OCI-LY3 (cell line): ENCODE data around the gene DRG2.

Source experiments
- H2AFZ ChIP-seq: fragments of 200-600, 300-600 bp; shearing (Covaris generic); 2 replicates; pipeline ENCODE4 v1.6.0; 2014; ENCODE audit warnings: antibody characterized with exemption, low read depth, low read length
- H3K27ac ChIP-seq: fragments of 200-600, 300-600 bp; sonication (generic); 2 replicates; pipeline ENCODE4 v1.5.1; 2014; ENCODE audit warnings: mild to moderate bottlenecking, low read length, moderate library complexity, mixed read lengths
- H3K27me3 ChIP-seq: fragments of 200-600, 300-600 bp; sonication (generic); 2 replicates; pipeline ENCODE4 v1.6.1; 2014; ENCODE audit warnings: low read depth, low read length, mixed read lengths
- H3K36me3 ChIP-seq: fragments of 200-600, 300-600 bp; sonication (generic); replicated peaks from 2 replicates; pipeline ENCODE3; 2014; ENCODE audit warnings: low read depth, low read length, mixed read lengths
- H3K4me1 ChIP-seq: fragments of 300-600, 200-600 bp; sonication (generic); 2 replicates; pipeline ENCODE4 v1.6.1; 2014; ENCODE audit warnings: low read length, mixed read lengths
- H3K4me2 ChIP-seq: fragments of 200-600, 300-600 bp; sonication (generic); 2 replicates; pipeline ENCODE4 v1.6.1; 2014; ENCODE audit warnings: low read length, mixed read lengths
- H3K4me3 ChIP-seq: fragments of 300-600, 200-600 bp; sonication (generic); 2 replicates; pipeline ENCODE4 v1.5.1; 2014; ENCODE audit warnings: antibody characterized with exemption, mild to moderate bottlenecking, low read length, moderate library complexity
- H3K79me2 ChIP-seq: fragments of 300-600, 200-600 bp; shearing (Covaris generic); 2 replicates; pipeline ENCODE4 v1.6.1; 2014; ENCODE audit warnings: mild to moderate bottlenecking, low read length, mixed read lengths
- H3K9ac ChIP-seq: fragments of 300-600, 200-600 bp; shearing (Covaris generic); 2 replicates; pipeline ENCODE4 v1.6.0; 2014; ENCODE audit warnings: mild to moderate bottlenecking, low read length, moderate library complexity
- H3K9me3 ChIP-seq: fragments of 200-600, 300-600 bp; shearing (Covaris generic); 2 replicates; pipeline ENCODE4 v1.6.1; 2014; ENCODE audit warnings: low read length, mixed read lengths; ENCODE audit not compliant: insufficient read depth
- H4K20me1 ChIP-seq: fragments of 200-600, 300-600 bp; sonication (generic); 2 replicates; pipeline ENCODE4 v1.6.1; 2016; ENCODE audit warnings: low read length, mixed read lengths; ENCODE audit not compliant: insufficient read depth
- EZH2phosphoT487 ChIP-seq: fragments of 200-600 bp; shearing (Covaris generic); IDR thresholded peaks from 2 replicates; pipeline ENCODE4 v1.6.1; 2018; ENCODE audit warnings: antibody characterized with exemption, mixed run types, low read depth
- TF ChIP-seq, protein P1 (sequence below): fragments of 200-600, 300-600 bp; sonication (generic); IDR thresholded peaks from 2 replicates; pipeline ENCODE4 v1.5.1; 2014; ENCODE audit warnings: antibody characterized with exemption, low read length, low read depth

DRG2 gene

DNA sequence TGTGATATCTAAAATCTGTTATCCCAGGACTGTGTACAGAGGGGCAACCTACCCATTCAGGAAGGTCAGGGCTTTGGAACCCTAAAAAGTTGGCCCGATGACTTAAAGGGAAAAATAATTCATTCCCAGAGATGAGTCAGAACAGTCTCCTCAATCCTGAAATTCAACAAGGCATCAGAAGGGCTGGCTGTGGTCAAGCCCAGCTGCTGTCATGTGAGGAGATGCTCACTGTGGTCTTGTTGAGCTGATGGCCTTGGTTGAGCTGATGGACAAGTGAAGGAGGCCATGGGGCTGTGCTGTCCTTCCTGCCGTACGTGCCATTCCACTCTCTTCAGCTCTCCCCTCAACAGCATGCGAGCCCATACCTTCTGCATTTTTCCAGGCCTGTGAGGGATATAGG lies 20.9 kb upstream of the DRG2 start:
- no peaks in the 10 kb centered on the region for H3K4me1 ChIP-seq

DNA sequence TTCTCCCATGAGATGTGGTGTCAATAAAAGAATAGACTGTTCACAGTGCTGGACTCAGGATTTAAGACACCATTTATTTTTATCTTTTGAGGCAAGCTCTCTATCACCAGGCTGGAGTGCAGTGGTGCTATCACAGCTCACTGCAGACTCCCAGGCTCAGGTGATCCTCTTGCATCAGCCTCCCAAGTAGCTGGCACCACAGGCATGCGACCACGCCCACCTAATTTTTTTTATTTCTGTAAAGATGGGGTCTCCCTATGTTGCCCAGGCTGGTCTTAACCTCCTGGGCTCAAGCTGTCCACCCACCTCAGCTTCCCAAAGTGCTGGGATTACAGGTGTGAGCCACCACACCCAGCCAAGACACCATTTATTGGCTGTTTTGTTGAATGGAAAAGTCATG lies 18.6 kb upstream of the DRG2 start:
- no peaks in the 10 kb centered on the region for H3K9me3 ChIP-seq
- H2AFZ ChIP-seq, result no peak overlapping the region
- no peaks in the 10 kb centered on the region for H3K36me3 ChIP-seq
- H3K27ac ChIP-seq, result no peak overlapping the region
- H3K4me3 ChIP-seq, result no peak overlapping the region
- no peaks in the 10 kb centered on the region for H4K20me1 ChIP-seq
- TF ChIP-seq EZH2phosphoT487, result no peak
- TF ChIP-seq, protein P1, sequence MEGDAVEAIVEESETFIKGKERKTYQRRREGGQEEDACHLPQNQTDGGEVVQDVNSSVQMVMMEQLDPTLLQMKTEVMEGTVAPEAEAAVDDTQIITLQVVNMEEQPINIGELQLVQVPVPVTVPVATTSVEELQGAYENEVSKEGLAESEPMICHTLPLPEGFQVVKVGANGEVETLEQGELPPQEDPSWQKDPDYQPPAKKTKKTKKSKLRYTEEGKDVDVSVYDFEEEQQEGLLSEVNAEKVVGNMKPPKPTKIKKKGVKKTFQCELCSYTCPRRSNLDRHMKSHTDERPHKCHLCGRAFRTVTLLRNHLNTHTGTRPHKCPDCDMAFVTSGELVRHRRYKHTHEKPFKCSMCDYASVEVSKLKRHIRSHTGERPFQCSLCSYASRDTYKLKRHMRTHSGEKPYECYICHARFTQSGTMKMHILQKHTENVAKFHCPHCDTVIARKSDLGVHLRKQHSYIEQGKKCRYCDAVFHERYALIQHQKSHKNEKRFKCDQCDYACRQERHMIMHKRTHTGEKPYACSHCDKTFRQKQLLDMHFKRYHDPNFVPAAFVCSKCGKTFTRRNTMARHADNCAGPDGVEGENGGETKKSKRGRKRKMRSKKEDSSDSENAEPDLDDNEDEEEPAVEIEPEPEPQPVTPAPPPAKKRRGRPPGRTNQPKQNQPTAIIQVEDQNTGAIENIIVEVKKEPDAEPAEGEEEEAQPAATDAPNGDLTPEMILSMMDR, result no peak
- H3K4me2 ChIP-seq, result no peak overlapping the region
- H3K79me2 ChIP-seq, result no peaks in the 10 kb centered on the region
- H3K4me1 ChIP-seq, result no peaks in the 10 kb centered on the region
- no peaks in the 10 kb centered on the region for H3K27me3 ChIP-seq
- H3K9ac ChIP-seq, result no peak overlapping the region

More for the DNA sequence above, 20.9 kb upstream of the DRG2 start:
- Histone ChIP-seq H2AFZ (no peak overlapping the region), H3K27me3 (no peaks in the 10 kb centered on the region), H3K4me3 (no peak overlapping the region), H3K27ac (no peak overlapping the region), H3K9ac (no peak overlapping the region), H3K9me3 (no peaks in the 10 kb centered on the region), H3K79me2 (no peaks in the 10 kb centered on the region), H4K20me1 (no peaks in the 10 kb centered on the region), H3K36me3 (no peaks in the 10 kb centered on the region), H3K4me2 (no peak overlapping the region)
- TF ChIP-seq EZH2phosphoT487, result no peak
- TF ChIP-seq, protein P1, result no peak

DNA sequence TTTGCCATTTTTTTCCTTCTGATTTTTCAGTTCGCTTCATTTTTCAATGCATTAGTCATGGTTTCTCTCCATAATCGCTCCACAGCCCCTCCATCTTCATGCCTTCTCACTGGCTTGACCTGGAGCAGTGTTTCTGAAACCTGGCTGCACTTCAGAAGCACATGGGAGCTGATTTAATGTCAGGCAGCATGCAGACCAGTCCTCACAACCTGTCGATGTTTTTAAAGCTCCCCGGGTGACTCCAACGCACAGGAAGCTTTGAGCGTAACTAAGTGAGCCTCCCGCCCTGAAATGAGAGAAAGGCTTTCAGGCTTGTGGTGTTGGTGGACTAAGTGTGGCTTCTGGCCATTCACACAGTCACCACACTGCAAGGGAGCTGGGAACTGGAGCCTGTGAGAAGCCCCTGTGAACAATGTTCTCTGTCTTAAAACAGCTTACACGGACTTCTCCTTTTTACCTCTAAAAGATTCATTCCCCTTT lies 16.8 kb upstream of the DRG2 start:
- Histone ChIP-seq H4K20me1 (no peaks in the 10 kb centered on the region), H3K27ac (no peak overlapping the region), H2AFZ (no peak overlapping the region), H3K9me3 (no peaks in the 10 kb centered on the region), H3K9ac (no peak overlapping the region), H3K79me2 (no peaks in the 10 kb centered on the region), H3K4me3 (peak overlapping the region; percentile 51), H3K36me3 (no peaks in the 10 kb centered on the region), H3K27me3 (no peaks in the 10 kb centered on the region), H3K4me2 (peak overlapping the region; percentile 54), H3K4me1 (no peaks in the 10 kb centered on the region)
- TF ChIP-seq, protein P1, result no peak
- TF ChIP-seq EZH2phosphoT487, result no peak

DNA sequence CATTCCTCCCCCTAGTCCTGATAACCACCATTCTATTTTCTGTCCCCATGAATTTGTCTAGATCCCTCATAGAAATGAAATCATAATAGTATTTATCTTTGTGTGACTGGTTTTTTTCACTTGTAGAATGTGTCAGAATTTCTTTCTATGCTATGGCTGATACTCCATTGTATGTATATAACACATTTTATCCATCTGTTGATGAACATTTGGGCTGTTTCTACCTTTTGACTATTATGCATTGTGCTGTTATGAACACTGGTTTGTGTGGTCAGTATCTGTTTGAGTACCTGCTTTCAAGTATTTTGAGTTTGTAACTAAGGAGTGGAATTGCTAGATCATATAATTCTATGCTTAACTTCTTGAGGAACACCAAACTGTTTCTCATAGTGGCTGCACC lies 16.0 kb upstream of the DRG2 start:
- Histone ChIP-seq H3K4me2 (no peak overlapping the region), H3K36me3 (no peaks in the 10 kb centered on the region), H3K4me1 (no peaks in the 10 kb centered on the region), H3K27ac (no peak overlapping the region), H2AFZ (no peak overlapping the region), H4K20me1 (no peaks in the 10 kb centered on the region), H3K4me3 (no peak overlapping the region), H3K79me2 (no peaks in the 10 kb centered on the region), H3K9me3 (no peaks in the 10 kb centered on the region), H3K9ac (no peak overlapping the region), H3K27me3 (no peaks in the 10 kb centered on the region)
- TF ChIP-seq EZH2phosphoT487, result no peak
- TF ChIP-seq, protein P1, result no peak
